HepG2 (cell line): ENCODE results near the gene TSACC. TPM values are rescaled to one million over a fixed set of nuclear protein-coding genes. Genes with fewer than 3 reads are reported as not detected.

Experiments
- ATAC-seq: fragments of 200-7000 bp; cut with Tn5 transposase; 3 replicates; pipeline ENCODE4 v1.9.1; 2020; ENCODE audit warnings: mild to moderate bottlenecking, moderate library complexity
- BruUV-seq: library from RNA; stranded (reverse); fragments of 400-500 nt; replicated peaks from 2 replicates; lab custom pipeline; 2021; lab: Mats Ljungman, UMichigan
- CTCF ChIA-PET: fragments of 300-600 bp; formaldehyde crosslinking; extraction: SDS; loops from one replicate; lab custom pipeline; 2021; ENCODE audit warnings: low total read pairs, inconsistent platforms, low intra/inter-chr PET ratio; lab: Yijun Ruan, JAX
- POLR2A ChIA-PET: fragments of 350-600 bp; sonication (Branson Sonifier 250); formaldehyde crosslinking; loops from one replicate; lab custom pipeline; 2020; ENCODE audit warnings: antibody characterized with exemption, inconsistent platforms; lab: Yijun Ruan, JAX
- DNase-seq: peaks from one replicate; pipeline ENCODE4 v3.0.0-alpha.2; 2015; ENCODE audit warnings: low spot score
- FAIRE-seq: peaks from 3 replicates; lab custom pipeline; 2011; peaks lifted over from hg19 to GRCh38; lab: Jason Lieb, UNC
- H2AFZ ChIP-seq: one replicate; pipeline ENCODE4 v1.6.1; 2011; ENCODE audit warnings: low read length, inconsistent platforms
- H3K27ac ChIP-seq: fragments of 300-600 bp; 3 replicates; pipeline ENCODE4 v1.8.0; 2011; ENCODE audit warnings: mixed run types, mild to moderate bottlenecking, mixed read lengths, low read length, inconsistent platforms; ENCODE audit not compliant: insufficient read depth; ENCODE audit errors: extremely low read length
- H3K27me3 ChIP-seq, 2 experiments: fragments of 200-600 bp in 1 of 2; 2 replicates in 1 of 2; 3 replicates in 1 of 2; pipeline versions ENCODE4 v1.6.0 to v1.8.0; 2011; ENCODE audit warnings: low read length in 2 of 2, mild to moderate bottlenecking in 2 of 2, moderate library complexity in 2 of 2, inconsistent platforms in 1 of 2; ENCODE audit not compliant: insufficient read depth in 2 of 2, control insufficient read depth in 1 of 2
- H3K36me3 ChIP-seq, 2 experiments: fragments of 200-600 bp in 1 of 2; replicated peaks in 1 of 2; 2 replicates in 1 of 2; 3 replicates in 1 of 2; pipeline versions ENCODE4 v1.5.1 to v1.8.0; 2011; ENCODE audit warnings: low read length in 2 of 2, inconsistent platforms in 1 of 2; ENCODE audit not compliant: insufficient read depth in 2 of 2, control insufficient read depth in 1 of 2
- H3K4me1 ChIP-seq: 2 replicates; pipeline ENCODE4 v1.5.1; 2012; ENCODE audit warnings: low read length, inconsistent platforms; ENCODE audit not compliant: insufficient read depth
- H3K4me2 ChIP-seq: 2 replicates; pipeline ENCODE4 v1.6.0; 2011; ENCODE audit warnings: low read depth, low read length, inconsistent platforms
- H3K4me3 ChIP-seq, 3 experiments: fragments of 200-600 bp in 1 of 3; sonication (generic), shearing (Covaris generic) in 1 of 3; replicated peaks in 1 of 3; 2 replicates each; pipeline ENCODE4 v1.5.1; 2011 to 2016; ENCODE audit warnings: low read length in 3 of 3, inconsistent platforms in 2 of 3, low read depth in 2 of 3, mild to moderate bottlenecking in 2 of 3, control low read depth in 1 of 3, mixed read lengths in 1 of 3; ENCODE audit not compliant: insufficient read depth in 1 of 3
- H3K79me2 ChIP-seq: one replicate; pipeline ENCODE4 v1.6.1; 2011; ENCODE audit warnings: low read length, inconsistent platforms; ENCODE audit not compliant: insufficient read depth
- H3K9ac ChIP-seq: 2 replicates; pipeline ENCODE4 v1.6.0; 2011; ENCODE audit warnings: mild to moderate bottlenecking, low read depth, low read length, inconsistent platforms; ENCODE audit not compliant: insufficient read depth
- H3K9me3 ChIP-seq: 2 replicates; pipeline ENCODE4 v1.5.1; 2012; ENCODE audit warnings: mild to moderate bottlenecking, low read length
- H4K20me1 ChIP-seq: 2 replicates; pipeline ENCODE4 v1.6.0; 2011; ENCODE audit warnings: inconsistent platforms, mild to moderate bottlenecking, low read length, moderate library complexity; ENCODE audit not compliant: insufficient read depth
- ASH2L ChIP-seq: fragments of 300-600, 200-600 bp; sonication (generic); IDR thresholded peaks from 2 replicates; pipeline ENCODE4 v1.7.0; 2017; ENCODE audit warnings: low read depth, mild to moderate bottlenecking, moderate library complexity, mixed read lengths, low read length; ENCODE audit not compliant: insufficient read length
- ATM ChIP-seq: fragments of 450-650 bp; IDR thresholded peaks from 2 replicates; pipeline ENCODE4 v1.7.1; 2017; ENCODE audit warnings: mild to moderate bottlenecking, borderline replicate concordance
- PAF1 ChIP-seq: IDR thresholded peaks from 2 replicates; pipeline ENCODE4 v1.6.1; 2016; ENCODE audit warnings: missing genetic modification reagents, missing compliant biosample characterization
- SMC3 ChIP-seq: IDR thresholded peaks from 2 replicates; pipeline ENCODE4 v1.6.1; 2011; ENCODE audit warnings: low read length, improper control_type of control experiment
- SMYD3 ChIP-seq: sonication (generic); formaldehyde crosslinking; IDR thresholded peaks from 2 replicates; pipeline ENCODE4 v1.8.1; 2023; ENCODE audit warnings: mild to moderate bottlenecking, missing genetic modification reagents
- TEAD3 ChIP-seq: optimal IDR thresholded peaks from 2 replicates; pipeline ENCODE3; 2016; ENCODE audit warnings: borderline replicate concordance
- ZC3H13 ChIP-seq: sonication (generic); formaldehyde crosslinking; IDR thresholded peaks from 2 replicates; pipeline ENCODE4 v1.8.1; 2023; ENCODE audit warnings: mild to moderate bottlenecking, missing genetic modification reagents, moderate library complexity
- ZNF337 ChIP-seq: sonication (generic); formaldehyde crosslinking; IDR thresholded peaks from 2 replicates; pipeline ENCODE4 v1.5.1; 2020; ENCODE audit warnings: missing genetic modification reagents, low read depth, mild to moderate bottlenecking, borderline replicate concordance
- ZNF816 ChIP-seq: sonication (generic); formaldehyde crosslinking; IDR thresholded peaks from 2 replicates; pipeline ENCODE4 v1.8.0; 2022; ENCODE audit warnings: missing genetic modification reagents, mild to moderate bottlenecking, borderline replicate concordance
- WGBS: methylation state at CpG from one replicate; pipeline ENCODE4 v1.1.6; 2017; ENCODE audit warnings: low lambda C conversion rate; 5-methylcytosine and 5-hydroxymethylcytosine counted together
- in situ Hi-C: cut with HindIII; loops from 2 replicates; pipeline ENCODE4 v1.10.0; 2017; ENCODE audit warnings: low pct_unique_long_range_greater_than_20kb; ENCODE audit not compliant: extremely low pct_ligation_motif_present
- intact Hi-C: fragments of 100-400 bp; cut with micrococcal nuclease; formaldehyde crosslinking; loops from one replicate; pipeline ENCODE4 v1.10.0; 2022; ENCODE audit not compliant: unreplicated experiment
- polyA plus RNA-seq, 8 experiments: library from polyadenylated mRNA; depleted of rRNA in 3 of 8; stranded (reverse) in 7 of 8; unstranded in 1 of 8; fragments of >200 nt; fragmentation: Illumina TruSeq in 4 of 8; extraction: Trizol in 4 of 8; gene quantifications; 2 replicates each; pipeline versions ENCODE4 v1.2.1 to v1.2.3, GENCODE V29; 2011 to 2016; ENCODE audit warnings: low read depth in 4 of 8, missing spikeins in 1 of 8, mixed read lengths in 1 of 8; ENCODE audit not compliant: insufficient read depth in 1 of 8
- total RNA-seq, 5 experiments: library from RNA; depleted of rRNA; stranded (reverse); fragments of >200 nt; fragmentation: Illumina TruSeq; extraction: Trizol; gene quantifications; 2 replicates each; pipeline ENCODE4 v1.2.3, GENCODE V29; 2016; ENCODE audit warnings: low read depth in 1 of 5
- TF ChIP-seq, protein P1 (sequence below): sonication (generic); formaldehyde crosslinking; IDR thresholded peaks from 2 replicates; pipeline ENCODE4 v1.5.0; 2020; ENCODE audit warnings: missing genetic modification reagents, mild to moderate bottlenecking, borderline replicate concordance
- TF ChIP-seq, protein P2 (sequence below): sonication (generic); formaldehyde crosslinking; IDR thresholded peaks from 2 replicates; pipeline ENCODE4 v1.8.1; 2023; ENCODE audit warnings: mild to moderate bottlenecking, moderate library complexity, missing genetic modification reagents
- TF ChIP-seq, protein P3 (sequence below): sonication (generic); formaldehyde crosslinking; IDR thresholded peaks from 2 replicates; pipeline ENCODE4 v1.9.0; 2022; ENCODE audit warnings: missing genetic modification reagents, mild to moderate bottlenecking, borderline replicate concordance

The TSACC gene
- total and polyA plus RNA-seq, 2 of the 13 experiments (the other 11 are each of a cell fraction or from before 2014, with no cell fraction given) = 1.5 to 2.6 TPM

- TF ChIP-seq, protein P1, sequence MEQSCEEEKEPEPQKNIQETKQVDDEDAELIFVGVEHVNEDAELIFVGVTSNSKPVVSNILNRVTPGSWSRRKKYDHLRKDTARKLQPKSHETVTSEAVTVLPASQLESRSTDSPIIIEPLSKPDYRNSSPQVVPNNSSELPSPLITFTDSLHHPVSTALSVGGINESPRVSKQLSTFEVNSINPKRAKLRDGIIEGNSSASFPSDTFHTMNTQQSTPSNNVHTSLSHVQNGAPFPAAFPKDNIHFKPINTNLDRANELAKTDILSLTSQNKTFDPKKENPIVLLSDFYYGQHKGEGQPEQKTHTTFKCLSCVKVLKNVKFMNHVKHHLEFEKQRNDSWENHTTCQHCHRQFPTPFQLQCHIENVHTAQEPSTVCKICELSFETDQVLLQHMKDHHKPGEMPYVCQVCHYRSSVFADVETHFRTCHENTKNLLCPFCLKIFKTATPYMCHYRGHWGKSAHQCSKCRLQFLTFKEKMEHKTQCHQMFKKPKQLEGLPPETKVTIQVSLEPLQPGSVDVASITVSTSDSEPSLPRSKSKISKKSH (CRISPR knock-in tag) = no peak
- TF ChIP-seq SMC3 (peak; percentile 88), ASH2L (no peak), PAF1 (CRISPR knock-in tag) (peak; percentile 25; the same call in 1 of the 2 replicates), ZNF816 (no peak)
Observed at GRCh38 chr1:156385534-156386031, 47.3 kb downstream of the TSACC start (continued).

DNA sequence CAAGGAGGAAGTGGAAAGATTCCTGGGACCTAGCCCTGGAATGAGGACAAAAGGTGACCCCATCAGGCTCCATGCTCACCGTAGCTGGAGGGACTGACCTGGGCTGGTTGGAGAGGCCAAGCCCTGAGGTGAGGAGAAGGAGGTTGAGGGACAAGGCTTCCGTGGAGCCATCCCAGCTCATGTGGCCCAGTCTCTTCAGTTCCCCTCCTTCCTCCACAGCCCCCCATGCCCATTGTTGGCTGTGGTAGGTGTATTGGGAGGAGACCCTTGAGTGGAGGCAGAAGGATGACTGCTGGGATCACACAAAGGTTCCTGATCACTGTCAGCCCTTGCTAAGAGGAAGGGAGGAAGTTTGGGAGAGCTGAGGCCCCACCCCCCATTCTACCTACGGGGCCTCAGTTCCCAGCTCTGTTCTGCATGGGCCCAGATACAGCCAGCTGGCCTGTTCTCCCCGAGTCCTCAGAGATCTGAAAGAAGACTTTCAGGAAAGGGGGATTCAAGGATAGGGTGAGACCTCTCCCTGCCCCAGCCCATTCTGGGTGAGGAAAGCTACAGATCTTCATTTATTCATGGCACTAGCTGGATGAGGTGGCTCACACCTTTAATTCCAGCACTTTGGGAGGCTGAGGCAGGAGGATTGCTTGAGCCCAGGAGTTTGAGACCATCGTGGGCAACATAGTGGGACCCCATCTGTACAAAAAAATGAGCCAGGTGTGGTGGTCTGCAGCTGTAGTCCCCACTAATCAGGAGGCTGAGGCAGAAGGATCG is 48.0 kb downstream of the TSACC start:
- Histone ChIP-seq H3K79me2 (no peaks in the 10 kb centered on the region), H3K9me3 (no peaks in the 10 kb centered on the region), H3K27ac (no peak overlapping the region), H3K9ac (no peak overlapping the region), H3K27me3 (peaks cover 4 to 24% of the 10 kb centered on the region in 2 experiments; a peak in 3 of 5 replicates), H4K20me1 (no peaks in the 10 kb centered on the region; the same call in 1 of the 2 replicates), H3K4me2 (no peak overlapping the region), H3K36me3 (peaks cover 15 to 34% of the 10 kb centered on the region in 2 experiments), H3K4me3 (no peak overlapping the region), H2AFZ (no peak overlapping the region), H3K4me1 (peaks cover 32% of the 10 kb centered on the region)
- POLR2A ChIA-PET = interaction anchor here (1.3 to 12.6 kb wide), 9 partner anchors 9 to 115 kb away, joined by 3 to 189 read pairs (median 7); partner anchors contain the start of genes RHBG and SMG5
- in situ Hi-C loops = loop anchor here (5.0 kb wide), 1 partner anchor 51 kb away; no protein-coding TSS in a partner anchor
- ATAC-seq (no peak), FAIRE-seq (no peak), DNase-seq (no peak)
- CTCF ChIA-PET = interaction anchor here (1.1 to 5.4 kb wide), 3 partner anchors 30 to 94 kb away, joined by 3 to 76 read pairs (median 9); no protein-coding TSS in a partner anchor
- no TSS peak for BruUV-seq
- 86% methylated on average over 6 of the region's 6 CpGs for WGBS
- intact Hi-C loops = no loop called here
- TF ChIP-seq ZC3H13 (CRISPR knock-in tag) (peak; percentile 69; the same call in 1 of the 2 replicates), SMYD3 (CRISPR knock-in tag) (no peak), ATM (no peak), ZNF337 (CRISPR knock-in tag) (no peak), TEAD3 (no peak)
- TF ChIP-seq, protein P2, sequence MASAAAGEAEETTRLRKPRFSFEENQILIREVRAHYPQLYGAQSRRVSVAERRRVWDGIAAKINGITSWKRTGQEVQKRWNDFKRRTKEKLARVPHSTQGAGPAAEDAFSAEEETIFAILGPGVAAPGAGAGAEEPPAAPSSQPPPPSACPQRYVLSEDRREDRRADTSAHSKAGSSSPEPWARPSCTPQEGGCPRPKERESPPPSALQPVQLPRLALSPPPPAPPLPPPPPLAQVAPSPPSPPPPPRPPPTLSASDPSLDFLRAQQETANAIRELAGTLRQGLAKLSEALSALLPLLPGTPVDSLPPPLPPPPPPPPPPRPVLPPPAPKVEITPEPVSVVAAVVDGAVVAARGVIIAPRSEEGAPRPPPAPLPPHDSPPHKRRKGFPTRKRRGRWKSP (CRISPR knock-in tag) = 0 out of 2 replicates have a peak, but pooled peaks have one; percentile 21
- TF ChIP-seq, protein P3, sequence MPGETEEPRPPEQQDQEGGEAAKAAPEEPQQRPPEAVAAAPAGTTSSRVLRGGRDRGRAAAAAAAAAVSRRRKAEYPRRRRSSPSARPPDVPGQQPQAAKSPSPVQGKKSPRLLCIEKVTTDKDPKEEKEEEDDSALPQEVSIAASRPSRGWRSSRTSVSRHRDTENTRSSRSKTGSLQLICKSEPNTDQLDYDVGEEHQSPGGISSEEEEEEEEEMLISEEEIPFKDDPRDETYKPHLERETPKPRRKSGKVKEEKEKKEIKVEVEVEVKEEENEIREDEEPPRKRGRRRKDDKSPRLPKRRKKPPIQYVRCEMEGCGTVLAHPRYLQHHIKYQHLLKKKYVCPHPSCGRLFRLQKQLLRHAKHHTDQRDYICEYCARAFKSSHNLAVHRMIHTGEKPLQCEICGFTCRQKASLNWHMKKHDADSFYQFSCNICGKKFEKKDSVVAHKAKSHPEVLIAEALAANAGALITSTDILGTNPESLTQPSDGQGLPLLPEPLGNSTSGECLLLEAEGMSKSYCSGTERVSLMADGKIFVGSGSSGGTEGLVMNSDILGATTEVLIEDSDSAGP (CRISPR knock-in tag) = peak; percentile 48; the same call in 1 of the 2 replicates
